A549 (cell line): ENCODE results near the gene LYRM7. TPM values are rescaled to one million over a fixed set of nuclear protein-coding genes. Genes with fewer than 3 reads are reported as not detected.

Source experiments
- ATAC-seq, 2 experiments: fragments of 200-7000 bp in 1 of 2; fragments of >200 bp in 1 of 2; cut with Nextera tagmentation in 1 of 2; cut with Tn5 transposase in 1 of 2; 3 replicates each; pipeline versions ENCODE4 v1.8.0 to v1.9.1; 2018 to 2020; ENCODE audit warnings: mild to moderate bottlenecking in 1 of 2, moderate library complexity in 1 of 2
- CTCF ChIA-PET: fragments of 300-600 bp; sonication (Branson Sonifier 250); formaldehyde crosslinking; extraction: SDS; loops from one replicate; lab custom pipeline; 2021; ENCODE audit warnings: antibody characterized with exemption, inconsistent platforms; lab: Yijun Ruan, JAX
- POLR2A ChIA-PET: fragments of 350-600 bp; formaldehyde crosslinking; extraction: SDS; loops from one replicate; lab custom pipeline; 2021; ENCODE audit warnings: antibody characterized with exemption, inconsistent platforms; lab: Yijun Ruan, JAX
- DNase-seq, 2 experiments: peaks; one replicate each; pipeline versions ENCODE4 v3.0.0 to v3.0.0-alpha.2; 2011 to 2016; ENCODE audit warnings: low read depth in 1 of 2, low spot score in 1 of 2
- FAIRE-seq: peaks from 2 replicates; lab custom pipeline; 2011; peaks lifted over from hg19 to GRCh38; lab: Jason Lieb, UNC
- H3K27ac ChIP-seq, 2 experiments: fragments of >200 bp; sonication (Bioruptor Twin); formaldehyde crosslinking; 3 replicates each; pipeline ENCODE4 v1.5.1; 2016 to 2017
- H3K4me1 ChIP-seq: fragments of >200 bp; sonication (Bioruptor Twin); formaldehyde crosslinking; 3 replicates; pipeline ENCODE4 v1.6.1; 2016
- H3K4me2 ChIP-seq: fragments of >200 bp; sonication (Bioruptor Twin); formaldehyde crosslinking; 3 replicates; pipeline ENCODE4 v1.6.1; 2016
- H3K4me3 ChIP-seq: fragments of >200 bp; sonication (Bioruptor Twin); formaldehyde crosslinking; 3 replicates; pipeline ENCODE4 v1.5.1; 2016
- H3K9me3 ChIP-seq: fragments of >200 bp; sonication (Bioruptor Twin); formaldehyde crosslinking; 3 replicates; pipeline ENCODE4 v1.6.1; 2016
- CBX8 ChIP-seq: fragments of 200-600 bp; sonication (generic); IDR thresholded peaks from 2 replicates; pipeline ENCODE4 v1.6.1; 2016
- CEBPB ChIP-seq, 2 experiments: fragments of >200 bp in 1 of 2; sonication (Bioruptor Twin) in 1 of 2; formaldehyde crosslinking in 1 of 2; IDR thresholded peaks; 2 replicates each; pipeline ENCODE4 v1.6.1; 2012 to 2016
- CHD2 ChIP-seq: fragments of 150-350 bp; IDR thresholded peaks from 2 replicates; pipeline ENCODE4 v1.6.1; 2014; ENCODE audit warnings: low read length; ENCODE audit not compliant: partially characterized antibody
- EHF ChIP-seq: fragments of 250-450 bp; sonication (Bioruptor Pico); IDR thresholded peaks from 2 replicates; pipeline ENCODE4 v1.5.0; 2020; ENCODE audit warnings: mild to moderate bottlenecking
- FOSL2 ChIP-seq, 2 experiments: fragments of 450-650 bp in 1 of 2; fragments of >200 bp in 1 of 2; sonication (Bioruptor Twin) in 1 of 2; formaldehyde crosslinking; IDR thresholded peaks; 2 replicates each; pipeline versions ENCODE4 v1.5.0 to v1.6.1; 2016 to 2020; ENCODE audit warnings: mild to moderate bottlenecking in 1 of 2, moderate library complexity in 1 of 2
- HEYL ChIP-seq: fragments of 250-450 bp; sonication (Bioruptor Pico); IDR thresholded peaks from 2 replicates; pipeline ENCODE4 v1.8.0; 2021; ENCODE audit warnings: mild to moderate bottlenecking, moderate library complexity
- HOXA7 ChIP-seq: fragments of 250-450 bp; sonication (Bioruptor Pico); IDR thresholded peaks from 2 replicates; pipeline ENCODE4 v1.5.0; 2020; ENCODE audit warnings: mild to moderate bottlenecking, moderate library complexity
- HOXB5 ChIP-seq: fragments of 250-450 bp; sonication (Bioruptor Pico); IDR thresholded peaks from 2 replicates; pipeline ENCODE4 v1.5.0; 2020; ENCODE audit warnings: mild to moderate bottlenecking, moderate library complexity
- JUN ChIP-seq, 2 experiments: fragments of >200 bp; sonication (Bioruptor Twin); formaldehyde crosslinking; IDR thresholded peaks; 2 replicates in 1 of 2; 3 replicates in 1 of 2; pipeline ENCODE4 v1.6.1; 2016 to 2017
- JUNB ChIP-seq: fragments of >200 bp; sonication (Bioruptor Twin); formaldehyde crosslinking; IDR thresholded peaks from 2 replicates; pipeline ENCODE4 v1.6.1; 2016
- KDM1A ChIP-seq: fragments of 200-600 bp; sonication (generic); IDR thresholded peaks from 2 replicates; pipeline ENCODE4 v1.6.1; 2016; ENCODE audit warnings: low read depth, mild to moderate bottlenecking
- KDM5A ChIP-seq: fragments of 200-600 bp; sonication (generic); IDR thresholded peaks from 2 replicates; pipeline ENCODE4 v1.6.1; 2016; ENCODE audit warnings: antibody characterized with exemption, mild to moderate bottlenecking
- MAZ ChIP-seq: fragments of 150-350 bp; IDR thresholded peaks from 2 replicates; pipeline ENCODE4 v1.6.1; 2014; ENCODE audit warnings: antibody characterized with exemption, low read depth, low read length, borderline replicate concordance
- NFE2L2 ChIP-seq: fragments of 150-350 bp; conservative IDR thresholded peaks from 2 replicates; pipeline ENCODE4 v1.6.1; 2014; ENCODE audit warnings: low read length
- NR3C1 ChIP-seq: fragments of >200 bp; sonication (Bioruptor Twin); formaldehyde crosslinking; IDR thresholded peaks from 3 replicates; pipeline ENCODE4 v1.6.1; 2017
- PHF8 ChIP-seq: fragments of 200-600 bp; sonication (generic); IDR thresholded peaks from 2 replicates; pipeline ENCODE4 v1.6.1; 2016; ENCODE audit warnings: low read depth, mild to moderate bottlenecking, antibody characterized with exemption, moderate library complexity, borderline replicate concordance
- POLR2A ChIP-seq: IDR thresholded peaks from 2 replicates; pipeline ENCODE4 v1.6.1; 2012; ENCODE audit warnings: mild to moderate bottlenecking, low read length
- POLR2AphosphoS2 ChIP-seq: conservative IDR thresholded peaks from 2 replicates; pipeline ENCODE4 v1.6.1; 2012; ENCODE audit warnings: low read length, improper control_type of control experiment, inconsistent platforms
- RAD21 ChIP-seq, 2 experiments: fragments of >200 bp in 1 of 2; sonication (Bioruptor Twin) in 1 of 2; formaldehyde crosslinking in 1 of 2; IDR thresholded peaks in 1 of 2; conservative IDR thresholded peaks in 1 of 2; 2 replicates in 1 of 2; 3 replicates in 1 of 2; pipeline ENCODE4 v1.6.1; 2012 to 2018; ENCODE audit warnings: inconsistent platforms in 1 of 2
- RCOR1 ChIP-seq: fragments of 150-350 bp; IDR thresholded peaks from 2 replicates; pipeline ENCODE4 v1.6.1; 2014; ENCODE audit warnings: antibody characterized with exemption, low read length, low read depth
- RFX5 ChIP-seq: fragments of 450-650 bp; IDR thresholded peaks from 2 replicates; pipeline ENCODE4 v1.7.1; 2014; ENCODE audit warnings: antibody characterized with exemption, mild to moderate bottlenecking, moderate library complexity
- RNF2 ChIP-seq: fragments of 200-600 bp; sonication (generic); IDR thresholded peaks from 2 replicates; pipeline ENCODE4 v1.6.1; 2016; ENCODE audit warnings: low read depth, mild to moderate bottlenecking, antibody characterized with exemption, moderate library complexity, borderline replicate concordance
- ZFP36 ChIP-seq: fragments of 450-650 bp; IDR thresholded peaks from 2 replicates; pipeline ENCODE4 v1.6.1; 2014; ENCODE audit warnings: borderline replicate concordance; ENCODE audit not compliant: partially characterized antibody
- ZSCAN20 ChIP-seq: fragments of 250-450 bp; sonication (Bioruptor Pico); IDR thresholded peaks from 2 replicates; pipeline ENCODE4 v1.8.0; 2022; ENCODE audit warnings: mild to moderate bottlenecking, moderate library complexity
- WGBS: methylation state at CpG from one replicate; pipeline ENCODE4 v1.1.6; 2017; ENCODE audit errors: missing lambda C conversion rate; 5-methylcytosine and 5-hydroxymethylcytosine counted together
- polyA plus RNA-seq, 4 experiments: library from polyadenylated mRNA; depleted of rRNA in 3 of 4; stranded (reverse); fragments of >200 nt; fragmentation: RNase III in 1 of 4; extraction: RNeasy Plus Mini Kit Qiagen cat#74134 plus additional on column Dnase treatment in 1 of 4; gene quantifications; 2 replicates in 3 of 4; 3 replicates in 1 of 4; pipeline ENCODE4 v1.2.3, GENCODE V29; 2011 to 2017
- TF ChIP-seq, protein P1 (sequence below): IDR thresholded peaks from 2 replicates; pipeline ENCODE4 v1.6.1; 2012
- TF ChIP-seq, protein P2 (sequence below): IDR thresholded peaks from 2 replicates; pipeline ENCODE4 v1.6.1; 2012; ENCODE audit warnings: low read depth, borderline replicate concordance

Gene LYRM7
- polyA plus RNA-seq, 2 of the 4 experiments (the other 2 are of a cell fraction), result 6.2 to 11.1 TPM

DNA sequence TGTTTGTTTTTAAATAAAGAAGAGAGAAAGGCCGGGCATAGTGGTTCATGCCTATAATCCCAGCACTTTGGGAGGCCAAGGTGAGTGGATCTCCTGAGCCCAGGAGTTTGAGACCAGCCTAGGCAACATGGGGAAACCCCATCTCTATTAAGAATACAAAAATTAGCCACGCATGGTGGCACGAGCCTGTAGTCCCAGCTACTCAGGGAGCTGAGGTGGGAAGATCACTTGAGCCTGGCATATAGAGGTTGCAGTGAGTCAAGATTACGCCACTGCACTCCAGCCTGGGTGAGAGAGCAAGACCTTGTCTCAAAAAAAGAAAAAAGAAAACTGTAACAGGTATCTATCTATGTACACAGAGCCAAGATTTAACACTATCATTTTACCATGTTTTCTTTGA, 58.9 kb downstream of the LYRM7 start:
- Histone ChIP-seq H3K4me3 (no peak overlapping the region), H3K4me1 (no peaks in the 10 kb centered on the region), H3K4me2 (no peak overlapping the region), H3K27ac (no peak overlapping the region), H3K9me3 (no peaks in the 10 kb centered on the region)
- CTCF ChIA-PET, result interaction anchor here (1.3 kb wide), 1 partner anchor 11 kb away, joined by 4 read pairs; no protein-coding TSS in a partner anchor
- WGBS, result 79% methylated on average over 4 of the region's 4 CpGs
- no peak for TF ChIP-seq POLR2A
- TF ChIP-seq, protein P1, sequence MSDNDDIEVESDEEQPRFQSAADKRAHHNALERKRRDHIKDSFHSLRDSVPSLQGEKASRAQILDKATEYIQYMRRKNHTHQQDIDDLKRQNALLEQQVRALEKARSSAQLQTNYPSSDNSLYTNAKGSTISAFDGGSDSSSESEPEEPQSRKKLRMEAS, result no peak
- TF ChIP-seq RCOR1, result no peak
- no peak for TF ChIP-seq CBX8
- TF ChIP-seq PHF8, result no peak
- TF ChIP-seq NR3C1, result no peak
- no peak for TF ChIP-seq RNF2
- TF ChIP-seq FOSL2 (IDR thresholded peaks at IDR 0.05), result no peak
- TF ChIP-seq FOSL2 (CRISPR knock-in tag; IDR thresholded peaks at IDR 0.05), result no peak
- TF ChIP-seq, protein P2, sequence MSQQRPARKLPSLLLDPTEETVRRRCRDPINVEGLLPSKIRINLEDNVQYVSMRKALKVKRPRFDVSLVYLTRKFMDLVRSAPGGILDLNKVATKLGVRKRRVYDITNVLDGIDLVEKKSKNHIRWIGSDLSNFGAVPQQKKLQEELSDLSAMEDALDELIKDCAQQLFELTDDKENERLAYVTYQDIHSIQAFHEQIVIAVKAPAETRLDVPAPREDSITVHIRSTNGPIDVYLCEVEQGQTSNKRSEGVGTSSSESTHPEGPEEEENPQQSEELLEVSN, result no peak
- TF ChIP-seq MAZ, result no peak
- TF ChIP-seq ZFP36, result no peak
- TF ChIP-seq POLR2AphosphoS2, result no peak
- TF ChIP-seq RFX5, result no peak
- TF ChIP-seq JUN (IDR thresholded peaks at IDR 0.05), result no peak
- TF ChIP-seq RAD21 (conservative IDR thresholded peaks at IDR 0.05 in 1 of 2, IDR thresholded peaks at IDR 0.05 in 1 of 2), result no peak
- TF ChIP-seq EHF (CRISPR knock-in tag), result no peak
- no peak for TF ChIP-seq KDM1A
- no peak for TF ChIP-seq HOXA7 (CRISPR knock-in tag)
- POLR2A ChIA-PET, result no interaction called here
- no peak for DNase-seq
- no peak for FAIRE-seq
- no peak for ATAC-seq

DNA sequence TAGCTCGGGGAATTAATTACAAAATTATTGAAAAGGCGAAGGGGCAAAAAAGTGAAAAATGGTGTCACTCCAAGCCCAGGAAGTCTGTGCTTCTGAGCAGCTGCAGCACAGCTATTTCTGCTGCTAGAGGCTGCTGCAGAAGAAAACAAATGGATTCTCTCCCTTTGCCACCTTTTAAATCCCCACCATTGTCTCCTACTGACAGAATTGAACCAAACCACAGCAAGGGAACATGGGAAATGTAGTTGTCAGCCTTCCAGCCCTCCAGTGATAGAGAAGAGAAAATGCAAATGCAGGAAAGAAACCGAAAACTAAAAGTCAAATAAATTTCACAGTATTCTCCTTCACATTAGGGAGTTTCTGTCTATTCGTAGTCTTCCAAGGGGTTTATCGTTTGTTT, 59.7 kb downstream of the LYRM7 start:
- no peak overlapping the region for H3K4me3 ChIP-seq
- ChIA-PET POLR2A (no interaction called here), CTCF (interaction anchor here (1.3 kb wide), 1 partner anchor 10 kb away, joined by 4 read pairs; no protein-coding TSS in a partner anchor)
- no peak overlapping the region for H3K27ac ChIP-seq
- ATAC-seq (peak in 1 of 2 experiments; percentile 32; a peak in 1 of 6 replicates), FAIRE-seq (no peak), DNase-seq (peak in 1 of 2 experiments; percentile 23)
- H3K4me1 ChIP-seq, result no peaks in the 10 kb centered on the region
- H3K9me3 ChIP-seq, result no peaks in the 10 kb centered on the region
- no peak overlapping the region for H3K4me2 ChIP-seq
- WGBS, result 81% methylated on average over 5 of the region's 5 CpGs
- TF ChIP-seq KDM5A, result no peak

DNA sequence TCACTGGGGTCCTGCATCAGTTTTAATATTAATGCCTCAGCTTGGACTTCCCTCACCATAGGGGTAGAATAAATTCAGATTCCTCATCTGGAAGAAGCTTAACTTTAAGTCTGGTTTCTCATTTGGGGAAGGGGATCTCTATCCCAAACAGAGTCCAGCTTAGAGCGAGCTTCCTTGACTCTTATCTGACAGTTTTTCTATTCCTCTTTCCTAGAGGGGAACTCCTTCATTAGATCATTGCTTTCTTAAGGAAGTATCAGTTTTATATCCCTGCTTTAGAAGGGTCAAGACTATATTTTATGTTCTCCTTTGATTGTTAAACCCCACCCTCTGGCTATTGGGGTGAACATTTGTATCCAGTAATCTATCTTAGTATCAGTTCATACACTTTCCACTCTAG, 68.9 kb downstream of the LYRM7 start:
- ChIA-PET CTCF (interaction anchor here (1.0 to 1.9 kb wide), 2 partner anchors 9 to 25 kb away, joined by 3 to 4 read pairs; no protein-coding TSS in a partner anchor), POLR2A (no interaction called here)
- no peak overlapping the region for H3K4me3 ChIP-seq
- WGBS, result 87% methylated on average over 1 of the region's 1 CpG
- no peak for TF ChIP-seq CEBPB (IDR thresholded peaks at IDR 0.05)
- TF ChIP-seq CHD2, result no peak
- no peak for TF ChIP-seq RNF2
- TF ChIP-seq HEYL (CRISPR knock-in tag), result no peak
- no peak for TF ChIP-seq HOXB5 (CRISPR knock-in tag)
- no peak for TF ChIP-seq NFE2L2
- no peak for TF ChIP-seq ZSCAN20
- TF ChIP-seq RAD21 (conservative IDR thresholded peaks at IDR 0.05 in 1 of 2, IDR thresholded peaks at IDR 0.05 in 1 of 2), result no peak
- TF ChIP-seq JUNB, result no peak
- peak overlapping the region; percentile 57; the same call in 2 of the 3 replicates for H3K4me2 ChIP-seq
- H3K27ac ChIP-seq, result 0 out of 6 replicates have a peak overlapping the region, but pooled peaks of 1 of the 2 experiments have one; percentile 5
- H3K9me3 ChIP-seq, result no peaks in the 10 kb centered on the region
- ATAC-seq (no peak), DNase-seq (no peak), FAIRE-seq (no peak)
- H3K4me1 ChIP-seq, result peaks cover 38% of the 10 kb centered on the region
